Activated T-cell treated with anti-CD3 and anti-CD28 coated beads for 24 hours (primary cell): ENCODE results near the gene POLR2C.

ENCODE experiments used
- DNase-seq: peaks from one replicate; pipeline ENCODE4 v3.0.0-alpha.2; 2020; ENCODE audit warnings: low read depth

The POLR2C gene

DNA sequence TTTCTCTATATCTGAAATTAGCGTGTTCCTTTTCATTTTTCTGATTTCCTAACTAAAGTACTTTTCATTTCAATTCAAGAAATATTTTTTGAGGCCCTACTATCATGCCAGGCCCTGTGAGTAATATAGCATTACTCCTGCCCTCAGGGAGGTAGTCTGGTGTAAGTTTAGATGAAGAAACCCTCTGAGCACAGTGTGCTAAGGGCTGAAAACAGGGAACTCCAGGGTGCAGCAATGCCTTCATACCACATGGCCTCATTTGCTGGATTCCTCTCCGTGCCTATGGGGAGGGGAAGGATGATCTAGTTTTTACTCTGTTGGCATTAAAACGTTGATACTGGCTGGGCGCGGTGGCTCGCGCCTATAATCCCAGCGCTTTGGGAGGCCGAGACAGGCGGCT lies 10.5 kb upstream of the POLR2C start:
- no peak for DNase-seq

DNA sequence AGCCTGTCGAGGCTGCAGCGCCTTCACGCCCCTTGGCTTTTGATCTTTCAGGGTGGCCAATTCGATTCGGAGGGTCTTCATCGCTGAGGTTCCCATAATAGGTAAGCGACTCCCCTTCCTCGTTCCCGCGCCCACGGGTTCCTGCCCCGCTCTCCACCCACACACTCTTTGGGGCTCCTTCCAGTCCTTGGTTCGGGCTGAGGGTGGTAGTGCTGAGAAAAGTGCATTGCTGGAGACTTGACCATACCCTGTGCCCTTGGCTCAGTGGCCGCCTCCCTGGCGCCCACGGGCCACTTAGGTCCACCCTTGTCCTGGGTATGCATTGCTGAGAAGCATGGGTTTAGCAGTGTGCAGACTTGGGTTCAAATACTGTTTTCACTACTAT lies 491 bp downstream of the POLR2C start:
- no peak for DNase-seq

DNA sequence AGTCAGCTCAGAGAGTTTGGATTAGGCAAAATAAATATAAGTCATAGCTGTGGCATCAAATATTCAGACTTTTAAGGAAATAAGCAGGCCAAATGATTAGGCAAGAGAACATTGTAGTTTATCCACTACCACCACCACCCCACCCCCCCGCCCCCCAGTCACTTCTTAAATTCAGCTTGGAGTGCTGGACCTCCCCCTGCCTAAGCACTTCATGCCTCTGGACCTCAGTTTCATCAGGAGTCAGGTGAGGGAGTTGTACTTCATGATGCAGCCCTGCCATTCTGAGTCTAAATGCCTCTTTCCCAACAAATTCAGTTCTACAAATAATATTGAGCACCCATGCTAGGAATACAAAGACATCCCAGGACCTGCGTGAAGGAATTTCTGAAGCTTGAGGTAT lies 2.0 kb downstream of the POLR2C start:
- no peak for DNase-seq

DNA sequence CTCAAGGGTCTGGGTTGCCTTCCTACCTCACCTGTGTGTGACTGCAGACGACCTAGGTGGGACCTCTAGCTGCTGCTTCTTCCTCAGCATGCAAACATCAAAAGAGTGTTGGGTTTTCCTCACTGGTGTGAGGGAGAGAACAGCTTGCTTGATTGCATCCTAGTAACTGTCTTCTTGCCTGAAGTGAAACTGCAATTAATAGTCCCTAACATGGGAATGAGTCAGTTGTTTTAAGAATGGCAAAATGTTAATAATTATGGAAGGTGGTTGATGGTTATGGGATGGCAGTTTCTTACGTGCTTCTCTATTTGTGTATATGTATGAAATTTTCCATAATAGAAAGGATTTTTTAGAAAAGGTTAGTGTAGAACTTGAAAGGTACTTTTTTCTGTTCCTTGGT lies 5.9 kb downstream of the POLR2C start:
- no peak for DNase-seq

DNA sequence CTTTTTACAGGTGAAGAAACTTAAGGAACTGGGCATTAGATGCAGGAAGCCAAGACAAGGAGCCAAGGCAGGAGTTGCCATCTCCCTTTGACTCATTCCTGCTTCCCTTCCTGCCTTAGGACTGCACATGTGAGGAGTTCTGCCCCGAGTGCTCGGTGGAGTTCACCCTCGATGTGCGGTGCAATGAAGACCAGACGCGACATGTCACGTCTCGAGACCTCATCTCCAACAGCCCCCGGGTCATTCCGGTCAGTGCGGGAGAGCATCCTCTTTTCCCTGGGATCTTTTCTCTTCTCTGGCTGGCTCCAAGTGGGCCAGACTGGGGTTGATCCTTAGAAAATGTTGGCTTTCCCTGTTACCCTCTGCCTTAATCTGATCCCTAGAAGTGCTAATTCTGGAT lies 6.6 kb downstream of the POLR2C start:
- no peak for DNase-seq

DNA sequence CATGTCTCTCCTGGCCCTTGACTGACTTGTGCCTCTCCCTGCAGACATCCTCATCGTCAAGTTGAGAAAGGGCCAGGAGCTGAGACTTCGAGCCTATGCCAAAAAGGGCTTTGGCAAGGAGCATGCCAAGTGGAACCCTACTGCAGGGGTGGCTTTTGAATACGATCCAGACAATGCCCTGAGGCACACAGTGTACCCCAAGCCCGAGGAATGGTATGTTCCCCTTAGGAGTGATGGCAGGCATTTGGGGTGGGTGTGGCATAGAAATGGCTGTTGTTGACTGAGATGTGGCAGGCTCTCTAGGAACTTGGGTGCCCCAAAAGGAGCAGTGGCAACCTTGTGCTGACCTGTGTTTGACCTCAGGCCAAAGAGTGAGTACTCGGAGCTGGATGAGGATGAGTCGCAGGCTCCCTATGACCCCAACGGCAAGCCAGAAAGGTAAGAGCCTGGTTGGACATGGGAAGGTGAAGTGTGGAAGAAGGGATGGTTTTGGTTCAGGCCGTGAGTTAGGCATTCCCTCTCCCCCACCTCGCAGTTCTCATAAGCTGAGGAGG lies 7.5 kb downstream of the POLR2C start:
- DNase-seq: no peak

DNA sequence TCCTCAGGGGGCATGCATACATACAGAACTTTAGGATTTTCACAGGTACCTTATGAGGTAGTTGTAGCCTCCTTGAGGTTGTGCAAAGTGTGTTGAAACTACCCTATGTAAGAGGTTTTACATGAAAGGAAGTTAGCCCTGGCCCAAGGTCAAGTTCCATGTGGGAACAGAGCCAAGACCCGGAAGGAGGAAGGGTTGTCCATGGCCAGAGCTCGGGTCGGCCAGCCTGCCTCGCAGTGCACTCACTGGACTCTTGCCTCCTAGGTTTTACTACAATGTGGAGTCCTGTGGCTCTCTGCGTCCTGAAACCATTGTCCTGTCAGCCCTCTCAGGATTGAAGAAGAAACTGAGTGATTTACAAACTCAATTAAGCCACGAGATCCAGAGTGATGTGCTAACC lies 8.2 kb downstream of the POLR2C start:
- DNase-seq: no peak

DNA sequence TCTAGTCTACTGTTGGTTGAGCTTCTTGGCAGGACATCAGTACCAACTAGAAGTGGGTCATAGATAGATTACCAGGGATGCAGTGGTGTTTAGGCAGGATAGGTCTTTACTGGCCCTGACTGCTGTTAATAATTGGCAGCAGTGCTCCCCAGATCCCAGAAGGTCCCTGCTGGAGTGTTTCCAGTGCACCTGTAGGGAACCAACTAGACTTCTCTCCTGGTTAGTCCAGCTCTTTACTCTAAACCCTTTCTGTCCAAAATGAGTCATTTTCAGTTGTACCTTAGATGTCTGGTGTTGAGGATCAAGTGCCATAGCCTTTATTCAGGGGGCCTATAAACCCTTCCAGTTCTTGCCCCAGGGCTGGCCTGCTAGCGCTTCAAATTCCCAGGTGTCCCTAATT lies 8.7 kb downstream of the POLR2C start:
- no peak for DNase-seq

DNA sequence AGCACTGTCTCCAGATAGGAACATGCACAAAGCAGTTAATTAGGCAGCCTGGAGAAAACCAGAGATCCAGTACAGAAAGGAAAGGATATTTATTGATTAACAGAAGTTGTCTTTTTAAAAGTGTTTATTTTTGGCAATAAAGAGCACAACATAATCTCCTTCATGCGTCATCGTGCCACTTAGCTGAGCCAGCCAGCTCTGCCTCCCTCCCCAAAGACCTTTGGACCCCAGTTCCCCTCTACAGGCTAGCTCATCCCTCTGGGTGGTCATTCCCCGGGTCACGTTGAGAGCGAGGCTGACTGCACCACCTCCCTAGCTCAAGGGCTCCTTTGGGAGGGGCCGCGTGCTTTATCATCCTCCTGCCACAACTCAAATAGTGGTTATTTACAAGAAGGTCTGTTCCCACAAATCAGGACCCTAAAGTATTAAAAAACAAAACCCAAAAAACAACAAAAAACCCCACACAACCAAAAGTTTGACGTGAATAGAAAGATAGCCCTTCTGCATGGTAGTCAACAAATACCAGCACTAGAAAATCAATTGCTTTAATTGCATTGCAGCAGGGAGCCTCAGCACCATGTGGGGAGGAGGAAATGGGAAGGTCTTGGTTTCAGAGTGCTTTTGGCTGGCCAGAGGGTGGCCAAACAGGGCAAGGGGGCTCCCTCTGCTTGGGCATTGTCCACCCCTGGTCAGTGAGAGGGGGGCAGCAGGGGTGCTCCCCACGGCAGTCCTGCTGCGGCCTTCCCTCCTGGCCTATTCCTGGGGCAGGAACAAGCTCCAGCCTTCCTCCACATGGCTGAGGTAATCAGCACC lies 9.6 kb downstream of the POLR2C start:
- no peak for DNase-seq

DNA sequence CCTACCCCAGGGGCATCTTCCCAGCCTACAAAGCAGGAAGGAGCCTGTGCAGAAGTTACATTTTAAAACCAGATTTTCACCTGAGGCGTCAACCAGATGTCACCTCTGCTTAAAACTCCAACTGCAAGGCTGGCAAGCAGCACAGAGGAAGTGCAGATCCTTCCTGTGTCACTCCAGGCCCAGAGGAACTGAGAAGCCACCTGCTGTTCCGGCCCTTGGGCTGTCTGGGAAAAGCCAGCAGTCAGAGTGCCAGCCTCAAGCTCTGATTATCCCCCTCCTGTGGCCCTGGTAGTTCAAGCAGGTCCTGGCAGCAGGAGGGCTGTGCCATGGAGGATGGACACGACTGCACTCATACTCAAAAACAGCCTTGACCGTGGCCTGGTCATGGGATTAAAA lies 10.2 kb downstream of the POLR2C start:
- DNase-seq: no peak

DNA sequence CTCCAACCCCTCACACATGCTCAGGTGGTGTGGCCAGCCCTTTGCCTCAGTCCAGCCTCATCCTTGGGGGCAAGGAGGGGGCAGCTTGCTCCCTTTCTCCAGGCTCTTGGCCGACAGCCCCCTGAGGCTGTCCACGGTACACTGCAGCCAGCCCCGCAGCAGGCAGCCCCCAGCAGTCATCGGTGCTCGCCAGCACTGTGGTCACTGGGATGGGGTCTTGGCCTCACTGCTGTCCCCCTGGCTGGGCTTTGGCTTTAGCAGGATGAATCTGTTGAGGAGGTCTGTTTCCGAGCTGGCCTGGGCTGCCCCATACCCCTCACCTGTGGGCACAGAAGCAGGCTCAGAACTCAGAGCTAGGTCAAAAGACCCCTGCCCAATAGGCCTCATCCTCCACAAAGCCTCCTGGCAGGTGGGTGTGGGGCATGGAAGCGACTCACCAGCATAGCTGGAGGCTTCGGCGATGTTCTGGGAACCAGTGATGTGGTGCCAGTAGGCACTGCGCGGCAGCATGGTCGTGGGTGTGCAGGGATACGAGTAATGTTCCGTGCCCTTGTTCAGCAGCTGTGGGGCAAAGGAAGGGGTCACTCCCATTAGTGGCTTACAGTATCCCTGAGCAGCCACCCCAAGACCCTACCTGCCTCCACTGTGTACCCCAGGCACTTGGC lies 10.8 kb downstream of the POLR2C start:
- no peak for DNase-seq

DNA sequence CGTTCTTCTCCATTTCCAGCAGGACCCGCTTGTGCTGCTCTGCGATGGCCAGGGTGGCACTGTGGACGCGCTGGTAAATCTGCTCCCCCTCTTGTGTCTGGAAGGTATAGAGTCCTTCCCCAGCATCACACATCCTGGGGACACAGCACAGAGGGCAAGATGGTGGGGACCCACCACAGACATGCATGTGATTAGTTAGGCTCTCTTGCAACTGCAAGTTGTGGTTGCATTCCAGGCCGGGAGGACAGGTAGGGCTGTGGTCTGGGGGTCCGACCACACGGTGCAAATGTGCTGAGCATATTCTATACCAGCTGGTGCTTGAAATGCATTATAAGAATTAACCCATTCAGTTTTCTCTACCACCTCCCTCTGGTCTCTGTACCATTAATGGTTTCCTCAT lies 11.4 kb downstream of the POLR2C start:
- DNase-seq: no peak

DNA sequence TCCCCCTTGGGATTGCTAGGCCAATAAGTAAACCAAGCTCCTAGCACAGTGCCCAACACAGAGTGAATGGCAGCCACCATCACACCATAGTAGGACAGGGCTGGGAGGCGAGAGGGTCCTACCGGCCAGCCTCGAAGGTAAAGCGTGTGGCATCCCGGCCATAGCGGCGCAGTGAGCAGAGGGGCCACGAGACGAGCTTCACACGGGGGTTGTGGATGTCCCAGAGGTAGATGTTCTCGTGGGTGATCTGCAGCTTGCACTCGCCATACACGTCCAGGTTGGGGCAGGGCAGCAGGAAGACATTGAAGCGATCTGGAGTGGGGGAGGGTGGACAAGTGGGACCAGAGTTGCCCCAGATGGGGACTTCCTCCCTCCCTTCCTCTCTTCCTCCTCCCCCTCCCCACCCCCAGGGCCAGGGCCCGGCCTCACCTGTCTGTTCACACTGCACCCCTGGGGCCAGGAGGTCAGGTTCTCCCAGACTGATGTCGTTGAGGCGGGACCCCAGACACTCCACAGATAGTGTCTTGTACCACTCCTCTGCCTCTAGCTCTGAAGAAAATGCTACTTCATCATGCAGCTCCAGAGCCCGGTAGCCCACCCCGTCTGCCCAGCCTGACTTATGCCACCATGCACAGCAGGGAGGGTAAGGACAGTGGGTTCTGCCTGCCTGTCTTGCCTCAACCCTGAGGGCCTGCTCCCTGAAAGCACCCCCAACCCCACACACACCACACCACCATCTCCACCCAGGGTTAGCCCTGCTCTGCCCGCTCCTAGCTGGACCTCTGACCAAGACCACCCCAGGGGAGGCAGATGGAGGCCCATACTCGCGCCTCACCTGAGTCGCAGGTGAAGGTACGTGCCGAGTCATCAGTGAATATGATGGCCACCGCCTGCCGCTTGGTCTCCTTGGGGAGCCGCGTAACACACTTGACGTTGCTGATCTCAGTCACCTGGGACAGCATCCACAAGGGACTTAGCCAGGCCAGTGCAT lies 12.5 kb downstream of the POLR2C start:
- DNase-seq: no peak

DNA sequence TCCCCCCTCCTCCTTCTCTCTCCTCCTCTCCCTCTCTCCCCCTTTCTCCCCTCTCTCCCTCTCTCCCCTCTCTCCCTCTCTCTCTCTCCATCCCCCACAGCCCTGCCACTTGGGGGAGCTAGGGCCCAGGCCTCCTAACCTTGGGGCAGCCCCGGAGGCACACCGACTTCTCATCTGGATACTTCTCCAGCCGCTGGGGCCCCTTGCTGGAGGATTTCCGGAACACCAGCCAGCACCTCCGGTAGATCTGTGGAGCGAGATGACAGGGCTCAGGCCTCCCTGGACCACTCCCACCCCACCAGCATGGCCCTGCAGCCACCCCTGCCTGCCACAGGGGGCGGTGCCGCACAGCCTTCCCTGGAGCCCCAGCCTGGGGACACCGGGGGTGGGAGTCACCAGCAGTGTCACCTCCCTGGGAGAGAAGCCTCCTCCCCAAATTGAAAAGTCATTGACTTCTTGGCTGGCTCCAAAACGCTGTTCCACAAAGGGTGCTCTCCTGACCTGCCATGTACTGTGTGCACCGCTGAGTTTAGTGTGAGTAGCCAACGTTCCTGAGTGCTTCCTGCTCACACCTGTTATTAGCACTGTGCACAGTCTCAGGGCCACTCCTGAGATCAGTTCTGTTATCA lies 13.3 kb downstream of the POLR2C start:
- DNase-seq: peak; percentile 64

DNA sequence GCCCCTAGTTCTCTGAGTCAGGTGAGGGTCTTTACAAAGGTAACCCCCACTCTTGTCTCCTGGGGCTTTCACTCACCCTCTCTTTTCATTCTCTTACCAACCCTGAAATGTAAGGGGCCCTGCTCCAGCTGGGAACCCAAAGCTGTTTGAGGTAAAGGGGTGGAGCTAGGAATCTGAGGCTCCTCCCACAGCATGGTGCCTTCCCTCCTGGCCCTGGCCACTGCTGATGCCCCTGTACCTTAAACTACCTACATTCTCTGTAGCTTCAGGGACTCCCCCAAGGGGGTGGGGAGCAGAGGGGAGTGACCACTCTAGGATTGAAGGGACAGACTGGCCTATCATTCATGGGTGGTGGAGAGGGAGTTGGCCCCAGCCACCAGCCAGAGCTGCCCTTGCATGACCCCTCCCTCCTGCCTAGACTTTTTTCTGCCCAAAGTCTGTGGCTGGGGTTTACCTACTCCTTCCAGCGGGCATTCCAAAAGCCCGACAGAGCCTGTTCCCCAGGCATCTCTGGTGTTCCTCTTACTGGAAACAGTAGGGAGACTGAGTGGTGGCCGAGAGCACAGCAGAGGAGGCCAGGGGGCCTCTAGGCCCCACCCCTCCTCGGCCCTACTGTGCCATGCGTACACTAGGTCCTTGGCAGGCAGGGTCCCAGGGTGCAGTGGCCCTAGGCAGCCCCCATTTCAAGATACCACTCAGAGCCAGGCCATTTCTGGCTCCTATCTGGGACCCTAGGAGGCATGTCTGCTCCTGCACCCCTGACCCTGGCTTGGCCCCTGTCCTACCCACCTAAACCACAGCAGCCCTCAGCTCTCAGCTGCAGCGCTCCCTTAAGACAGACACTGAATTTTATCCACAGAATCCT lies 14.3 kb downstream of the POLR2C start:
- DNase-seq: no peak

DNA sequence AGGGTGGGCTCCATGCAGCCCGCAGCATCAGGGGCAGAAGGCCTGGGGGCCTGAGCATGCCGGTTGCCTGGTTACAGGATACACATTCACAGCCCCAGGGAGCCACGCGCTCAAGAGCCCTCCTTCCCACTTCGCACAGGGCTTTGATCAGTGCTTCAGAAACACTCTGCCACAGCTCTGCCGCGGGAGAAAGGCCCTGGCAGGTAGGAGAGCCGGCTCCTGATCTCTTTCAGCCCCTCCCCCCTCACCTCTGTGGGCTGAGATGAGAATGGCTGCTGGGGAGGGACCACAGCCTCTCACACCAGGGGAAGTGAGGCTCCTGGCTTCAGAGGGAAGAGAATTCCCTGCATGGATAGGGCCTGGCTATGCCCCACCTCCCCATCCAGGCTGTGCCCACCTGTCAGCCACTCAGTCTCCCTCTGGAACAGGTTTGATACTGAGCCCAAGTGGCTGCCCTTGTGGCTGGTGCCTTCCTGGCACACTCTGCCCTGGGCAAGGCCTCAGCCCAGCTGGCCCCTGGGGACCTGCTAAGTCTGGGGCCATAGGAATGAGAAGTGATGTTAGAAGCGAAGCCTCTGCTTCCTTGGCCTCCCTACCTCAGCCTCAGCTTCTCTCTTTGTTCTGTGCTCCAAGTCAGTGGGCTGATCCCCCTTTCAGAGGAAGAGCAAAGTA lies 15.2 kb downstream of the POLR2C start:
- DNase-seq: no peak

DNA sequence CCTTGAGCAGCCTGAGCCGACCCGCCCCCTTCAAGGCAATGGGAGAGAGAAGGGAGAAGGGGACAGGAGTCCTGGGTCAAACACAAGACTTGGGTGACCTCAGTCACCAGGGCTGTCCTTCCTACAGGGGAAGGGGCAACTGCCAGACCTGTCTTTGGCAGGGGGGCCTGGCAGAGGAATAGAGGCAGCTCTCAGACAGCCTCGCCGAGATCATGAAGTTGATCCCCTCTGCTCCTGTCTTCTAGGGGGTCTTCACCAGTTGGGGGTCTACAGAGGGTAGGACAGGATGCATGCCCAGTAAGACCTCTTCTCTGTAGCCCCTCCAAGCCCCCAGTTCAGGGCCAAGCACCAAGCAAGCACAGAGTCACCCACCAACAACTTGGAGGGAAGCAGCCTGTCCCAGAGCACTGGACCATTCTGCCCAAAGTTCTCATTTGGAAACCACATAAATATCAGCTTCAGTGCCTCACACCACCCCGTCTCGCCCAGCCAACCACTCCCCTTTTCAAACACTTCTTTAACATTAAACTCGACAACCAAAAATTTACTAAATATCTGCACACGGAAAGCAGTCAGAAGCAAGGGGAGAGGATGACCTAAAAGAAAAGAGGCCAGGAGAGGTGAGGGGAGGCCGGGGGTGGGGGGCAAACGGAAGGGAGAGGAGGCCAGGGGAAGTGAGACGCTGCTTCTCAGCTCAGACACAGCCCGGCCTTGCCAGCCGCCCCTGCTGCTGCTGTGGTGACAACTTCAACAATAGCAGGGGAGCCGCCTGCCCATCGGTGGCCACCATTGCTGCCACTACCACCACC lies 16.1 kb downstream of the POLR2C start:
- DNase-seq: no peak

DNA sequence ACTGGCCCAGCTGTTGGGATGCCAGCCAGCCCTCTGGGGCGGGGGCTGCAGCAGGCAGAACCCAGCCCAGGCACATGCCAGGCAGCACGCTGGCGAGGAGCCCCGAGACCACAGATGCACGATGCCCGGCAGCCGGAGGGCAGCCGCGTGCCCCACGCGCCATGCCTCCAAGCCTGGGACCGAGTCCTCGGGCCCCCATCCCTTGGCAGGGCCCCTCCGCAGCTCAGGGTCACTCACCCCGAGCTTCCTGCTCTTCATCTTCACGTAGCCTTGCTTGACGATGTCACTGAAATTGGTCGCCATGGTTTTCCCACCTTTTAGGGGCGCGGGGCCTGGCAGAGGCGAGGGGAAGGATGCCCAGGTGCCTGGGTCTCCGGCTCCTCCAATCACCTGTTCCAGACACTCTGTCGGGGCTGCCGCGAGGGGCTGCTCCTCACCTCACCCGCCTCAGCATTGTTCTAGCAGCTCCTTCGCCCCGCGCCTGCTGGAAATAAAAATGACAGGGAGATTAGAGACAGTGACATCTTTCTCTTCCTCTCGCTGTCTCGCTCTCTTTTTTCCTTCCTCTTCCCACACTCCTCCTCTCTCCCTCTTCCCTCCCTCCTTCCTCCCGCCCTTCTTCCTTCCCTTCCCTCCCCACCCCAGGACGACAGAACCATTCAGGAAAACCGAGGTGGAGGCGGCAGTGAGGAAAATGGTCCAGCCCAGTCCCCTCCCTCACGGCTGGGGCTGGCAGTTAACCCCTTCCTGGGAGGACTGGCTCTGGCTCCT lies 16.9 kb downstream of the POLR2C start:
- DNase-seq: no peak
